GM23338 (cell line): ENCODE data around the gene PAM16. TPM values are rescaled to one million over a fixed set of nuclear protein-coding genes. Genes with fewer than 3 reads are reported as not detected.

Experiments used
- ATAC-seq: fragments of 200-7000 bp; cut with Tn5 transposase; 3 replicates; pipeline ENCODE4 v1.9.1; 2020
- DNase-seq: peaks from one replicate; pipeline ENCODE4 v3.0.0-alpha.2; 2015; ENCODE audit warnings: low spot score
- H2AFZ ChIP-seq: fragments of 200-600 bp; sonication (generic); 2 replicates; pipeline ENCODE4 v1.8.0; 2016; ENCODE audit warnings: antibody characterized with exemption, mild to moderate bottlenecking, moderate library complexity
- H3F3A ChIP-seq: fragments of 200-600 bp; sonication (generic); replicated peaks from 2 replicates; pipeline ENCODE4 v1.8.0; 2017; ENCODE audit warnings: antibody characterized with exemption, mixed run types, low read depth
- H3K27ac ChIP-seq: fragments of 200-600 bp; sonication (generic); 2 replicates; pipeline ENCODE4 v1.6.1; 2016; ENCODE audit warnings: low read depth
- H3K27me3 ChIP-seq: fragments of 200-600 bp; sonication (generic); 2 replicates; pipeline ENCODE4 v1.8.0; 2016; ENCODE audit warnings: mild to moderate bottlenecking, mixed run types, moderate library complexity; ENCODE audit not compliant: insufficient read depth
- H3K36me3 ChIP-seq: fragments of 200-600 bp; sonication (generic); 2 replicates; pipeline ENCODE4 v1.8.0; 2016; ENCODE audit warnings: mild to moderate bottlenecking; ENCODE audit not compliant: insufficient read depth
- H3K4me1 ChIP-seq: fragments of 200-600 bp; sonication (generic); 2 replicates; pipeline ENCODE4 v1.8.0; 2016; ENCODE audit warnings: mild to moderate bottlenecking, moderate library complexity; ENCODE audit not compliant: insufficient read depth
- H3K4me2 ChIP-seq: fragments of 200-600 bp; sonication (generic); 2 replicates; pipeline ENCODE4 v1.7.1; 2017; ENCODE audit warnings: mixed run types
- H3K4me3 ChIP-seq: fragments of 200-600 bp; sonication (generic); 2 replicates; pipeline ENCODE4 v1.6.1; 2016; ENCODE audit warnings: mixed run types
- H3K79me2 ChIP-seq: fragments of 200-600 bp; sonication (generic); replicated peaks from 2 replicates; pipeline ENCODE4 v1.8.0; 2017; ENCODE audit warnings: mild to moderate bottlenecking; ENCODE audit not compliant: insufficient read depth
- H3K9me2 ChIP-seq: fragments of 200-600 bp; sonication (generic); 2 replicates; pipeline ENCODE4 v1.8.0; 2017; ENCODE audit not compliant: insufficient read depth
- H4K20me1 ChIP-seq: fragments of 200-600 bp; sonication (generic); replicated peaks from 2 replicates; pipeline ENCODE4 v1.8.0; 2017; ENCODE audit warnings: mild to moderate bottlenecking; ENCODE audit not compliant: insufficient read depth
- H3K27ac Mint-ChIP-seq: 2 replicates; pipeline ENCODE4 v1.8.0; 2020; ENCODE audit warnings: inconsistent platforms, mild to moderate bottlenecking, moderate library complexity, mixed read lengths
- H3K27me3 Mint-ChIP-seq: 3 replicates; pipeline ENCODE4 v1.8.0; 2022; ENCODE audit warnings: low read depth, mild to moderate bottlenecking, moderate library complexity, mixed read lengths, inconsistent platforms; ENCODE audit not compliant: insufficient read depth, poor library complexity
- H3K36me3 Mint-ChIP-seq: 3 replicates; pipeline ENCODE4 v1.8.0; 2021; ENCODE audit warnings: low read depth, mild to moderate bottlenecking, inconsistent platforms, moderate library complexity, mixed read lengths
- H3K4me1 Mint-ChIP-seq: 3 replicates; pipeline ENCODE4 v1.8.0; 2020; ENCODE audit warnings: mild to moderate bottlenecking, inconsistent platforms, mixed read lengths
- H3K4me3 Mint-ChIP-seq: 3 replicates; pipeline ENCODE4 v1.8.0; 2021; ENCODE audit warnings: moderate library complexity, mild to moderate bottlenecking, inconsistent platforms, mixed read lengths
- H3K9me3 Mint-ChIP-seq: 3 replicates; pipeline ENCODE4 v1.8.0; 2020; ENCODE audit warnings: moderate library complexity, mild to moderate bottlenecking, inconsistent platforms, mixed read lengths
- CREB1 ChIP-seq: fragments of 250-450 bp; sonication (Bioruptor Pico); IDR thresholded peaks from 2 replicates; pipeline ENCODE4 v1.5.0; 2020; ENCODE audit warnings: low read depth, mild to moderate bottlenecking, moderate library complexity
- CTCF ChIP-seq, 2 experiments: fragments of 200-600 bp in 1 of 2; sonication (generic) in 1 of 2; conservative IDR thresholded peaks; 2 replicates each; pipeline versions ENCODE4 v1.5.1 to v1.6.1; 2016 to 2017; ENCODE audit warnings: antibody characterized with exemption in 2 of 2, low read depth in 2 of 2, mild to moderate bottlenecking in 2 of 2, moderate library complexity in 1 of 2
- ETS1 ChIP-seq: IDR thresholded peaks from 2 replicates; pipeline ENCODE4 v1.6.1; 2016; ENCODE audit warnings: antibody characterized with exemption
- EZH2 ChIP-seq: fragments of 200-600 bp; sonication (generic); IDR thresholded peaks from one replicate; pipeline ENCODE4 v1.8.0; 2017; ENCODE audit warnings: antibody characterized with exemption, mild to moderate bottlenecking, low read depth; ENCODE audit not compliant: unreplicated experiment
- EZH2phosphoT487 ChIP-seq: fragments of 200-600 bp; sonication (generic); IDR thresholded peaks from one replicate; pipeline ENCODE4 v1.8.1; 2018; ENCODE audit warnings: antibody characterized with exemption; ENCODE audit not compliant: unreplicated experiment
- STAT1 ChIP-seq: IDR thresholded peaks from one replicate; pipeline ENCODE4 v1.6.1; 2016; ENCODE audit warnings: antibody characterized with exemption; ENCODE audit not compliant: unreplicated experiment
- ZNF114 ChIP-seq: fragments of 250-450 bp; sonication (Bioruptor Pico); IDR thresholded peaks from 2 replicates; pipeline ENCODE4 v1.5.0; 2020; ENCODE audit warnings: mild to moderate bottlenecking, moderate library complexity
- ZNF331 ChIP-seq: fragments of 250-450 bp; sonication (Bioruptor Pico); IDR thresholded peaks from 2 replicates; pipeline ENCODE4 v1.5.0; 2020; ENCODE audit warnings: low read depth, mild to moderate bottlenecking, moderate library complexity
- ZNF462 ChIP-seq: fragments of 250-450 bp; sonication (Bioruptor Pico); IDR thresholded peaks from 2 replicates; pipeline ENCODE4 v1.5.0; 2020; ENCODE audit warnings: mild to moderate bottlenecking, moderate library complexity
- polyA plus RNA-seq: library from polyadenylated mRNA; unstranded; fragments of >200 nt; fragmentation: Nextera tagmentation; extraction: Ambion mirVana; gene quantifications from 2 replicates; pipeline ENCODE4 v1.2.1, GENCODE V29; 2016
- total RNA-seq: library from RNA; depleted of rRNA; stranded (reverse); fragments of >200 nt; shearing (Covaris generic); gene quantifications from 2 replicates; pipeline ENCODE4 v1.2.3, GENCODE V29; 2014

PAM16 gene
- total and polyA plus RNA-seq, 2 experiments from 2014 or later: 84.1 to 283 TPM

- DNase-seq: peak; percentile 88
These were observed 7.9 kb upstream of the PAM16 start for GRCh38 chr16:4358831-4359561.

GRCh38 chr16:4358236-4358635, 7.1 kb upstream of the PAM16 start:
- DNase-seq (no peak), ATAC-seq (no peak)
- no peaks in the 10 kb centered on the region; the same call in 2 of the 3 replicates for H3K9me3 Mint-ChIP-seq
- no peak overlapping the region for H3K4me2 ChIP-seq
- H3K27ac ChIP-seq: no peak overlapping the region
- H3K27me3 ChIP-seq: no peaks in the 10 kb centered on the region
- H4K20me1 ChIP-seq: no peaks in the 10 kb centered on the region
- H3K9me2 ChIP-seq: no peaks in the 10 kb centered on the region
- no peaks in the 10 kb centered on the region for H3K36me3 Mint-ChIP-seq
- peaks cover 4% of the 10 kb centered on the region; the same call in 2 of the 3 replicates for H3K4me1 Mint-ChIP-seq
- no peak overlapping the region for H3K4me3 Mint-ChIP-seq
- no peaks in the 10 kb centered on the region; the same call in 1 of the 2 replicates for H3K4me1 ChIP-seq
- H3K27ac Mint-ChIP-seq: no peak overlapping the region
- H3K36me3 ChIP-seq: no peaks in the 10 kb centered on the region
- H2AFZ ChIP-seq: no peak overlapping the region
- 0 out of 2 replicates have a peak, but pooled peaks cover 4% of the 10 kb centered on the region for H3F3A ChIP-seq
- no peaks in the 10 kb centered on the region for H3K79me2 ChIP-seq
- H3K4me3 ChIP-seq: no peak overlapping the region
- H3K27me3 Mint-ChIP-seq: peaks cover 6% of the 10 kb centered on the region
- TF ChIP-seq ZNF114 (CRISPR knock-in tag) (no peak), STAT1 (no peak), ZNF462 (CRISPR knock-in tag) (no peak), EZH2 (no peak), ETS1 (no peak), CREB1 (CRISPR knock-in tag) (no peak), ZNF331 (CRISPR knock-in tag) (no peak), EZH2phosphoT487 (no peak)

More at GRCh38 chr16:4358831-4359561, 7.9 kb upstream of the PAM16 start:
- ATAC-seq: peak; percentile 93
- Histone ChIP-seq H3K4me1 (no peaks in the 10 kb centered on the region), H3K79me2 (no peaks in the 10 kb centered on the region), H3K36me3 (no peaks in the 10 kb centered on the region), H3K4me3 (no peak overlapping the region), H3F3A (0 out of 2 replicates have a peak, but pooled peaks cover 4% of the 10 kb centered on the region), H3K4me2 (no peak overlapping the region), H3K9me2 (no peaks in the 10 kb centered on the region), H4K20me1 (no peaks in the 10 kb centered on the region), H2AFZ (no peak overlapping the region), H3K27ac (no peak overlapping the region), H3K27me3 (no peaks in the 10 kb centered on the region)
- Mint-ChIP-seq H3K4me1 (no peaks in the 10 kb centered on the region; the same call in 1 of the 3 replicates), H3K27me3 (peaks cover 6% of the 10 kb centered on the region), H3K4me3 (no peak overlapping the region), H3K27ac (no peak overlapping the region), H3K9me3 (no peaks in the 10 kb centered on the region), H3K36me3 (no peaks in the 10 kb centered on the region)
- TF ChIP-seq EZH2 (no peak), CTCF (conservative IDR thresholded peaks at IDR 0.05; ENCODE audit: low read depth in 2 of 2) (peak; percentile 97 to 99)
